ENCODE data around the gene JAK1.

Gene JAK1

DNA sequence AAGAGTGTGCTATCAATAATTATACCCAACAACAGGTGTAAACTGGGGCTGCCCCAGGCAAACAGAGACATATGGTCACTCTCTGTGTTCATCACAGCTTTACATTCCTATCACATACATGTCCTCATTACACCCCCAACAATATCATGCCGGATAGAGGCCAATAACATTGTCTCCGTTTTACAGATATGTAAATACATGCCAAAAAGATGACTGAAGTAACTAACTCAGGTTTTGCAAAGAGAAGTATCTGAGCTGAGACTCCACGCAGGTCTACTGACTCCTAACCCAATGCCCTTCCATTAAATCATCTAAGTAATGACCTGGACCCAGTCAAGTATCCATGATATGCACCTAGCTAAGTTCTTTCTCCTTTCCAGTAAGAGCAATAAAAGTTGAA, 55.0 kb downstream of the JAK1 start:
- H3F3A ChIP-seq (ENCODE audit: insufficient read depth, low read length): no peaks in the 10 kb centered on the region
- H3K4me1 ChIP-seq (ENCODE audit: low read length): peaks cover 6% of the 10 kb centered on the region; the same call in 1 of the 2 replicates
- TF ChIP-seq EZH2phosphoT487 (IDR thresholded peaks at IDR 0.05; ENCODE audit: low read length) (no peak), EZH2 (optimal IDR thresholded peaks at IDR 0.05; ENCODE audit: low read depth, low read length) (no peak)
- TF ChIP-seq, protein P1, sequence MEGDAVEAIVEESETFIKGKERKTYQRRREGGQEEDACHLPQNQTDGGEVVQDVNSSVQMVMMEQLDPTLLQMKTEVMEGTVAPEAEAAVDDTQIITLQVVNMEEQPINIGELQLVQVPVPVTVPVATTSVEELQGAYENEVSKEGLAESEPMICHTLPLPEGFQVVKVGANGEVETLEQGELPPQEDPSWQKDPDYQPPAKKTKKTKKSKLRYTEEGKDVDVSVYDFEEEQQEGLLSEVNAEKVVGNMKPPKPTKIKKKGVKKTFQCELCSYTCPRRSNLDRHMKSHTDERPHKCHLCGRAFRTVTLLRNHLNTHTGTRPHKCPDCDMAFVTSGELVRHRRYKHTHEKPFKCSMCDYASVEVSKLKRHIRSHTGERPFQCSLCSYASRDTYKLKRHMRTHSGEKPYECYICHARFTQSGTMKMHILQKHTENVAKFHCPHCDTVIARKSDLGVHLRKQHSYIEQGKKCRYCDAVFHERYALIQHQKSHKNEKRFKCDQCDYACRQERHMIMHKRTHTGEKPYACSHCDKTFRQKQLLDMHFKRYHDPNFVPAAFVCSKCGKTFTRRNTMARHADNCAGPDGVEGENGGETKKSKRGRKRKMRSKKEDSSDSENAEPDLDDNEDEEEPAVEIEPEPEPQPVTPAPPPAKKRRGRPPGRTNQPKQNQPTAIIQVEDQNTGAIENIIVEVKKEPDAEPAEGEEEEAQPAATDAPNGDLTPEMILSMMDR (IDR thresholded peaks at IDR 0.05; ENCODE audit: low read length): no peak
- no peaks in the 10 kb centered on the region for H3K27me3 ChIP-seq (replicated peaks; ENCODE audit: insufficient read depth, low read length)
- no peak overlapping the region for H3K4me2 ChIP-seq (ENCODE audit: low read depth, low read length)
- H3K79me2 ChIP-seq (ENCODE audit: low read length): peaks cover 96% of the 10 kb centered on the region
- H2AFZ ChIP-seq (ENCODE audit: low read length): no peak overlapping the region
- H3K36me3 ChIP-seq (replicated peaks; ENCODE audit: insufficient read depth, low read length): no peaks in the 10 kb centered on the region
- H3K9me2 ChIP-seq (replicated peaks; ENCODE audit: insufficient read depth, low read length): no peaks in the 10 kb centered on the region
- no peak overlapping the region for H3K4me3 ChIP-seq (ENCODE audit: low read length)
- H3K9ac ChIP-seq (ENCODE audit: low read length): no peak overlapping the region
- no peak for DNase-seq
- H4K20me1 ChIP-seq (ENCODE audit: insufficient read depth, low read length): peaks cover 24% of the 10 kb centered on the region
- no peak overlapping the region for H3K27ac ChIP-seq (ENCODE audit: low read length)
- H3K9me3 ChIP-seq (replicated peaks; ENCODE audit: insufficient read depth, low read length): no peaks in the 10 kb centered on the region

DNA sequence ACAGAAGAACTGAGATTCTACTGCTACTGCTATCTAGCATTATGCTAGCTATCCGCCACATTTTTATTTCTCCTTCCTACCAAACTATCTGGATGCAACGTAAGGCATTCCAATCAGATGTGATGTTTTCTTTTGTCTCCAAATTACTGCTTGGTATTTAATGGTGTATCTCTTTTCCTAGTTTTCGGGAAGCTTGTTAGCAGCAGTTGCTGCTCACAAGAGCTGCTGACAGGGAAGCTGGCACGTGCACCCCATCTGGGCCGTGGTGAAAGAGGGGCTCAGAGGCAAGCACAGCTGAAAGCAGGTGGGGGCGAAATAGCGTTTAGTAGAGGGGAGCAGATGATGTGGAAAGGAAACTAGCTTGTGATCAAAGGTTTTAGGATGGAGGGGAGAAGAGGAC, 57.3 kb downstream of the JAK1 start:
- Histone ChIP-seq H3F3A (ENCODE audit: insufficient read depth, low read length) (no peaks in the 10 kb centered on the region), H3K27ac (ENCODE audit: low read length) (no peak overlapping the region), H3K9me2 (replicated peaks; ENCODE audit: insufficient read depth, low read length) (no peaks in the 10 kb centered on the region), H4K20me1 (ENCODE audit: insufficient read depth, low read length) (peaks cover 24% of the 10 kb centered on the region), H3K9me3 (replicated peaks; ENCODE audit: insufficient read depth, low read length) (no peaks in the 10 kb centered on the region), H3K4me2 (ENCODE audit: low read depth, low read length) (no peak overlapping the region), H3K4me1 (ENCODE audit: low read length) (peaks cover 6% of the 10 kb centered on the region; the same call in 1 of the 2 replicates), H3K36me3 (replicated peaks; ENCODE audit: insufficient read depth, low read length) (no peaks in the 10 kb centered on the region), H3K79me2 (ENCODE audit: low read length) (peaks cover 97% of the 10 kb centered on the region), H2AFZ (ENCODE audit: low read length) (no peak overlapping the region), H3K27me3 (replicated peaks; ENCODE audit: insufficient read depth, low read length) (no peaks in the 10 kb centered on the region), H3K9ac (ENCODE audit: low read length) (no peak overlapping the region), H3K4me3 (ENCODE audit: low read length) (no peak overlapping the region)
- TF ChIP-seq EZH2phosphoT487 (IDR thresholded peaks at IDR 0.05; ENCODE audit: low read length): no peak
- TF ChIP-seq, protein P1 (IDR thresholded peaks at IDR 0.05; ENCODE audit: low read length): no peak
- no peak for TF ChIP-seq EZH2 (optimal IDR thresholded peaks at IDR 0.05; ENCODE audit: low read depth, low read length)
- DNase-seq: no peak

DNA sequence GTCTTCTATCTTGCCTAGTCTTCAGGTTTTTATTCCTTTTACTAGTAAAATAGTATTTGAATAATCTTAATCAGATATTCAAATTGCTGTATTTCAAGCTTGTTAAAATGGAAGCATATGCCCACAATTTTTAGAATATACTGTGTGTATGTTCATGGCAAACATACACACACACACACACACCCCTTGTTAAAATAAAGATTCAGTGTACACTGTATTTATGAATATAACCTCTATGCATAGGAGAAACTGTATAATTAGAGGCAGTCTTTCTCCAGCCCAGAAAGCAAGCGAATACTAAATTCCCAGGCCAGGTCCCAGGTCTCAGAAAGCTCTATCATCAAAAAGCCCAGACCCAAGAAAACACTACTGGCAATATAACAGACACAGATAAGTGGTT, 57.8 kb downstream of the JAK1 start:
- no peak overlapping the region for H2AFZ ChIP-seq (ENCODE audit: low read length)
- H3F3A ChIP-seq (ENCODE audit: insufficient read depth, low read length): no peaks in the 10 kb centered on the region
- no peaks in the 10 kb centered on the region for H3K27me3 ChIP-seq (replicated peaks; ENCODE audit: insufficient read depth, low read length)
- H3K9me3 ChIP-seq (replicated peaks; ENCODE audit: insufficient read depth, low read length): no peaks in the 10 kb centered on the region
- no peak overlapping the region for H3K4me2 ChIP-seq (ENCODE audit: low read depth, low read length)
- no peak overlapping the region for H3K27ac ChIP-seq (ENCODE audit: low read length)
- peaks cover 97% of the 10 kb centered on the region for H3K79me2 ChIP-seq (ENCODE audit: low read length)
- H3K4me1 ChIP-seq (ENCODE audit: low read length): peaks cover 6% of the 10 kb centered on the region; the same call in 1 of the 2 replicates
- no peak overlapping the region for H3K4me3 ChIP-seq (ENCODE audit: low read length)
- no peaks in the 10 kb centered on the region for H3K9me2 ChIP-seq (replicated peaks; ENCODE audit: insufficient read depth, low read length)
- no peak overlapping the region for H3K9ac ChIP-seq (ENCODE audit: low read length)
- peaks cover 22% of the 10 kb centered on the region for H4K20me1 ChIP-seq (ENCODE audit: insufficient read depth, low read length)
- no peak for TF ChIP-seq EZH2 (optimal IDR thresholded peaks at IDR 0.05; ENCODE audit: low read depth, low read length)
- TF ChIP-seq, protein P1 (IDR thresholded peaks at IDR 0.05; ENCODE audit: low read length): no peak
- DNase-seq: no peak
- H3K36me3 ChIP-seq (replicated peaks; ENCODE audit: insufficient read depth, low read length): no peaks in the 10 kb centered on the region

All from MM.1S (cell line).